Lower lobe of right lung (tissue), 2 donors: Measurements from ENCODE around the gene FILIP1L. TPM values are rescaled to one million over a fixed set of nuclear protein-coding genes. Genes with fewer than 3 reads are reported as not detected.

Experiments
- ATAC-seq, 2 donors: fragments of 200-7000 bp; cut with Tn5 transposase; one replicate each; pipeline ENCODE4 v1.9.1; 2020 to 2022; ENCODE audit warnings: mild to moderate bottlenecking in 2 of 2, moderate library complexity in 2 of 2
- DNase-seq: peaks from one replicate; pipeline ENCODE4 v3.0.0-alpha.2; 2020
- H3K27ac ChIP-seq: fragments of 200-600 bp; one replicate; pipeline ENCODE4 v1.8.0; 2022
- H3K27me3 ChIP-seq: fragments of 200-600 bp; one replicate; pipeline ENCODE4 v1.8.0; 2022; ENCODE audit warnings: low read depth
- H3K36me3 ChIP-seq: fragments of 200-600 bp; one replicate; pipeline ENCODE4 v1.8.0; 2022; ENCODE audit warnings: mild to moderate bottlenecking
- H3K4me1 ChIP-seq: fragments of 200-600 bp; one replicate; pipeline ENCODE4 v1.8.0; 2022
- H3K4me3 ChIP-seq: fragments of 200-600 bp; one replicate; pipeline ENCODE4 v1.8.0; 2022; ENCODE audit warnings: mild to moderate bottlenecking
- H3K9me3 ChIP-seq: fragments of 200-600 bp; one replicate; pipeline ENCODE4 v1.8.0; 2022
- CTCF ChIP-seq: fragments of 200-600 bp; IDR thresholded peaks from one replicate; pipeline ENCODE4 v1.8.0; 2022; ENCODE audit warnings: antibody characterized with exemption, mild to moderate bottlenecking
- intact Hi-C: fragments of 100-400 bp; cut with DNase I; formaldehyde crosslinking; loops from one replicate; pipeline ENCODE4 v1.11.0; 2022
- total RNA-seq: library from RNA; stranded (reverse); fragmentation: NEBNext Ultra II Directional; extraction: Animal tissue kit (Norgen Biotek cat#: 25700); gene quantifications from one replicate; pipeline ENCODE4 v1.2.1, GENCODE V29; 2021
- donor health status: DM: no; HTN: yes; CAD: no; lungs with severe emphysema.

Gene FILIP1L
- total RNA-seq, 1 donor from 2014 or later, result 25.0 TPM

GRCh38 chr3:99952306-99952705 lies 162.0 kb downstream of the FILIP1L start:
- intact Hi-C loops, result no loop called here
- ATAC-seq (no peak), DNase-seq (no peak)
- H3K27ac ChIP-seq, result no peak overlapping the region
- no peaks in the 10 kb centered on the region for H3K9me3 ChIP-seq
- H3K4me1 ChIP-seq, result peaks cover 10% of the 10 kb centered on the region
- no peaks in the 10 kb centered on the region for H3K36me3 ChIP-seq
- TF ChIP-seq CTCF, result no peak
- H3K4me3 ChIP-seq, result no peak overlapping the region
- no peaks in the 10 kb centered on the region for H3K27me3 ChIP-seq

GRCh38 chr3:99951701-99952100 lies 162.6 kb downstream of the FILIP1L start:
- Histone ChIP-seq H3K4me3 (no peak overlapping the region), H3K36me3 (no peaks in the 10 kb centered on the region), H3K9me3 (no peaks in the 10 kb centered on the region), H3K27me3 (no peaks in the 10 kb centered on the region), H3K4me1 (peaks cover 7% of the 10 kb centered on the region), H3K27ac (no peak overlapping the region)
- intact Hi-C loops, result no loop called here
- TF ChIP-seq CTCF, result no peak
- DNase-seq (no peak), ATAC-seq (no peak)

- DNase-seq, result no peak
- H3K27me3 ChIP-seq, result no peaks in the 10 kb centered on the region
- peak in 1 of 2 donors; percentile 25 for ATAC-seq
- H3K36me3 ChIP-seq, result no peaks in the 10 kb centered on the region
- peaks cover 9% of the 10 kb centered on the region for H3K4me1 ChIP-seq
- no peaks in the 10 kb centered on the region for H3K9me3 ChIP-seq
- intact Hi-C loops, result no loop called here
- no peak for TF ChIP-seq CTCF
- no peak overlapping the region for H3K4me3 ChIP-seq
- H3K27ac ChIP-seq, result no peak overlapping the region
Observed at GRCh38 chr3:99950921-99951320, 163.4 kb downstream of the FILIP1L start.

- Histone ChIP-seq H3K4me3 (no peak overlapping the region), H3K27ac (no peak overlapping the region), H3K4me1 (peaks cover 12% of the 10 kb centered on the region), H3K36me3 (no peaks in the 10 kb centered on the region), H3K27me3 (no peaks in the 10 kb centered on the region), H3K9me3 (no peaks in the 10 kb centered on the region)
- intact Hi-C loops, result no loop called here
- ATAC-seq (no peak), DNase-seq (no peak)
- TF ChIP-seq CTCF, result no peak
Observed at GRCh38 chr3:99949956-99950670, 164.2 kb downstream of the FILIP1L start.

GRCh38 chr3:99948467-99949089 lies 165.7 kb downstream of the FILIP1L start:
- DNase-seq (no peak), ATAC-seq (no peak)
- Histone ChIP-seq H3K27ac (no peak overlapping the region), H3K4me3 (no peak overlapping the region), H3K27me3 (no peaks in the 10 kb centered on the region), H3K4me1 (peaks cover 20% of the 10 kb centered on the region), H3K9me3 (no peaks in the 10 kb centered on the region), H3K36me3 (no peaks in the 10 kb centered on the region)
- intact Hi-C loops, result no loop called here
- TF ChIP-seq CTCF, result no peak
